M059J (cell line): ENCODE measurements around the gene CILP2. TPM values are rescaled to one million over a fixed set of nuclear protein-coding genes. Genes with fewer than 3 reads are reported as not detected.
A peak's percentile ranks its signal among the peaks of the same experiment; 100 is the strongest.

Experiments
- DNase-seq: peaks from one replicate; pipeline ENCODE4 v3.0.0-alpha.2; 2012; ENCODE audit warnings: low read depth
- total RNA-seq: library from RNA; depleted of rRNA; stranded (reverse); fragments of >200 nt; shearing (Covaris generic); gene quantifications from 2 replicates; pipeline ENCODE4 v1.2.3, GENCODE V29; 2014

Gene CILP2
- total RNA-seq, 1 experiment from 2014 or later, result 0.99 TPM

- DNase-seq, result no peak
Measured at GRCh38 chr19:19563348-19563848, 25.3 kb downstream of the CILP2 start.

DNA sequence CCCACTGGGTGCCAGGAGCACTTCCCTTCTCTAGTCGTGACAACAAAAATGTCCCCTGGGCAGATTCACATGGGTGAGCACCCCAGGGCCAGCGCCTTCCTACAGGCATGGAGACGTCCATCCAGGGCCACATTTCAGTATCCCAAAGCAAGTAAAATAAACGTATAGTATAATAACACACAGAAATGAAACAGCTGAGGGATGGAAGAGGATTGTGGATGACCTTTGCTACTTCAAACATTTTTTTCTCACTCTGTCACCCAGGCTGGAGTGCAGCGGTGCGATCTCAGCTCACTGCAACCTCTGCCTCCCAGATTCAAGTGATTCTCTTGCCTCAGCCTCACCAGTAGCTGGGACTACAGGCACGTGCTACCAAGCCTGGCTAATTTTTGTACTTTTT lies 28.2 kb downstream of the CILP2 start:
- peak; percentile 43 for DNase-seq

DNA sequence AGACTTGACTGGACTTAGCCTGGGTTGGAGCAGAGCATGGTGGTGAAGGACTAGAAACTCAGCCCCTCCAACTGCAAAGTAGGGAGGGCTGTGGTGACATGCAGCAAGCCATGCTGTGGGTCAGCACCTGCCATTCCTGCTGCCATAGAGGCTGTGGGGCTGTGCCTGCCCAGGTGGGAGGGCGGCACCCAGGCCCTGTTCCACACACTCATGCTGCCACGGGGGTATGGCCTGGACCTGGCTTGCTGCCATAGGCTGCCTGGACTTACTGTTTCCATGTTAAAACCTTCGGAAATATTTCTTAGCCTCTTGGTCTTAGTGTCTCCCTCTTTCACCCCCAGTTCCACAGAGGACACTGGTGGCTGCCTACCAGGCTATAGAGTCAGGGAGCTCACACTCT lies 29.3 kb downstream of the CILP2 start:
- DNase-seq, result no peak

DNA sequence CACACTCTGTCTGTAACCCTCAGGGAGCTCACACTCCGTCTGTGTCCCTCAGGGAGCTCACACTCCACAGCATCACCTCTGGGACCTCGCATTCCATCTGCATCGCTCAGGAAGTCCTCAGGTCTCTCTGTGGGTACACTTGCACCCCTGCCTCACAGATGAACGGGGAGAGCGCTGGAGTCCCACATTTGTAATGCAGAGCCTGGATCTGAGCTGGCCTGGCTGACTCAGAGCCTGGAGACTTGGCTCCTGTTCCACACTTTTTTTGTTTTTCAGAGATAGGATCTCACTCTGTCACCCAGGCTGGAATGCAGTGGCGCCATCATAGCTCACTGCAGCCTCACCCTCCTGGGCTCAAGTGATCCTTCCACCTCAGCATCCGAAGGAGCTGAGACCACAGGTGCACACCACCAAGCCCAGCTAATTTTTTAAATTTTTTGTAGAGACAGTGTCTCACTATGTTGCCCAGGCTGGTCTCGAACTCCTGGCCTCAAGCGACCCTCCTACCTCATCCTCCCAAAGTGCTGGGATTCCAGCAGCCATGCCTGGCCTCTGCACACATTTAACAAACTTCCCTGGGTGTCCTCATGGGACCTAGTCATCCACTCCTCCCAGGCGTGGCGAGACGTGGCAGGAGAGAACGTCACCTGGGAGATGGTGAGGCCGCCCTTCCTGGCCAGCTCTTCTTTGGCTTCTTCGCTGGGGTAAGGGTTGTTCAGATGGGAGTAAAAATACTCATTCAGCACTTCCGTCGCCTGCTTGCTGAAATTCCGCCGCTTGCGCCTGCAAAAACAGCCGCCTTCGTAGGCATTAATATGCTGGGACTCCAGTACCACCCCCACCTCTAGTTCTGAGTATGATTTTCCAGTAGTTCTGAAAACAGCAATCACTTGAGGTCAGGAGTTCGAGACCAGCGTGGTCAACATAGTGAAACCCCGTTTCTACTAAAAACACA lies 31.0 kb downstream of the CILP2 start:
- peak; percentile 84 for DNase-seq

- DNase-seq, result no peak
Measured at GRCh38 chr19:19570571-19570970, 32.5 kb downstream of the CILP2 start.

DNA sequence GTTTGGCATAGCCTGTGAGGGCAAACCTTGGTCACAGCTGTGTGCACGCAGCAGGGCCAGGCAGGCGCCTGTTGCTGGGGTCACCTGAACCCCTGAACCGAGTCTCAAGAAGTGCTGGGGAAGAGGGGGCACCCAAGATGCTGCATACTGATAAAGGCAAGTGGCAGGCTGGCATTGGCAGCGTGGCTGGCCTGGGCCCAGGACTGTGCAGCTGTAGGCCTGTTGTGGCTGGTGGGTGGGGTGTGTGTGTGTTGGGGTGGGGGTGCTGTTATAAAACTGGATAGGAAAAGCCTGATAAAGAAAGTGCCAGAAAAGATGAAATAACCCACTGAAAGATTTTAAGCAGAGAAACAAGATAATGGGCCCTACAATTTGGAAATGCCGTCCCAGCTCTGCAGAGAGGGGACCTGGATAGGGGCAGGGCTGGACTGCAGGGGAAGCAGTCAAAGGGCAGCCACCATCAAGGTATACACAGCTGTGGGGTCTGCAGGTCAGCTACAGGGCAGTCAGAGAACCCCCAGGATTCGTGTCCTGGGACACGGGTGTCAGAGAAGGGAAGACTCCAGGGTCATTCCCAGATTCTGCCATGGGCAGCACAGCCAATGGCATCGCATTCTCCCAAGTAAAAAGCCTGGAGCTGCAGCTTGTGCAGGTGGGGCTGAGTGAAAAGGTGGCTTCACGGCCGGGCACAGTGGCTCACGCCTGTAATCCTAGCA lies 33.2 kb downstream of the CILP2 start:
- no peak for DNase-seq

DNA sequence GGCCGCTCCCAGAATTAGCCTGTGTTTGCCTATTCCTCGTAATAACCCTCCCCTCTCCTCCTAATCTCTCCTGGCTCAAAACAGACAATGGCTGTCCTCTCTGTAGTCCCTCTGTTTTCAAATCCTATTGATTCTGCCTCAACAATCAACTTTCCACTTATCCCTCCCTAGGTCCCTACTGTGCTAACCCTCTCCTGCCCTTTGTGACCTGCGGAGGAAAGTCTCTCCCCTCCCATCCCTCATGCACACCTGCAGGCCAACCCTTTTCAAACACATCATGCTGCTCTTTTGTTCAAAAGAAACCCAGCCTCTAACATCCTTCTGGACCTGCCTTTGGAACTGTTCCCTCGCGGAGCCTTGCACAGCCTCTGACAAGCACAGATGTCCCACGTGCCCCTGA lies 37.3 kb downstream of the CILP2 start:
- DNase-seq, result no peak

DNA sequence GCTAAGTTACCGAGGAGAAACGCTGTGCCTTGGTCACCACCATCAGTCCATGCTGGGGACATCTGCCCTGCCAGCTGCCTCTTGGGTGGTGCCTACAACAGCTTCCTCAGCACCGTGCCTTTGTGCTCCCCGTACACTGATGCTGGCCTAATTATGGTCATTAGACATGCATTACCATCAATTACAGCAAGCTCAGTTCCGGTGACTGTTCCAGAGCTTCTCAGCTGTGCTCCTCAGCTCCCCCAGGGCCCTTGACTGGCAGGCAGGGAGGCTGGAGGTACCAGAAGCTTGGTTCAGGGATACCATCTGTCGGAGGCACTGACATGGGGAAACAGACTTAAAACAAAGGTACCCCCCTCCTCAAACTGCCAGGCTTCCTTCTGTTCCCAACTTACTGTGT lies 40.2 kb downstream of the CILP2 start:
- DNase-seq, result no peak

- DNase-seq, result no peak
Measured at GRCh38 chr19:19579533-19580361, 41.7 kb downstream of the CILP2 start.

GRCh38 chr19:19580418-19580817 lies 42.4 kb downstream of the CILP2 start:
- no peak for DNase-seq

- DNase-seq, result no peak
Measured at GRCh38 chr19:19581391-19581790, 43.3 kb downstream of the CILP2 start.

DNA sequence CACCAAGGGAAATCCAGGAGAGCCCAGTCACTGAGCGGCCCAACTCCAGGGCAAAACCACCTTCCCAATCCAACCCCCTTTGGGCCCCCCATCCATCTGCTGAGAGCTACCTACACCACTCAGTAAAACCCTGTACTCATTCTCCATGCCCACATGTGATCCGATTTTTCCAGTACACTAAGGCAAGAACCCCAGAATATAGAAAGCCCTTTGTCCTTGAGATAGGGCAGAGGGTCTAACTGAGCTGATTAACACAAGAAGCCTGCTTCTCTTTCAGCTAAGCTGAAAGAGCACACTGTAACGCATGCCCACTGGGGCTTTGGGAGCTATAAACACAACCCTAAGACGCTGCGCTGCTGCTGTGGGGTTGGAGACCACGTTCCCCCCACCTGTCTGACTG lies 44.4 kb downstream of the CILP2 start:
- no peak for DNase-seq

GRCh38 chr19:19584356-19584755 lies 46.3 kb downstream of the CILP2 start:
- no peak for DNase-seq

DNA sequence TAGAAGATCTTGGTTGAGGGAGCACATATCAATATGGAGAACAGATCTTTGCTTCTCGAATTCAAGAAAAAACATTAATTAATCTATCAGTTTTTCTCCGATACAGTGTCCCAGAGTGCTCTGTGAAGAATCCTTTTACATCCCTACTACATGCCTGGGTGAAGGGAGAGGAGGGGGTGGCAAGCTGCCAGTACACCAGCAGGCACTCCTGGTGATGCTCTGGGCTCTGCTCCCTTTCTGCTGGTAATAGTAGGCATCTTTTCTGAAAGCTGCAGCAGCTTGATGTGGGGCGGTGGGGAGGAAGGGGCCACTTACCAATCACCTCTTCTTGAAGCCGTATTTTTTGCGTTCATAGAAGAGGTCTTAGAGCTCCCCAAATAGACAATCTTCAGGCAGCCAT lies 49.7 kb downstream of the CILP2 start:
- no peak for DNase-seq

- DNase-seq, result peak; percentile 35
Measured at GRCh38 chr19:19588546-19588945, 50.5 kb downstream of the CILP2 start.

DNA sequence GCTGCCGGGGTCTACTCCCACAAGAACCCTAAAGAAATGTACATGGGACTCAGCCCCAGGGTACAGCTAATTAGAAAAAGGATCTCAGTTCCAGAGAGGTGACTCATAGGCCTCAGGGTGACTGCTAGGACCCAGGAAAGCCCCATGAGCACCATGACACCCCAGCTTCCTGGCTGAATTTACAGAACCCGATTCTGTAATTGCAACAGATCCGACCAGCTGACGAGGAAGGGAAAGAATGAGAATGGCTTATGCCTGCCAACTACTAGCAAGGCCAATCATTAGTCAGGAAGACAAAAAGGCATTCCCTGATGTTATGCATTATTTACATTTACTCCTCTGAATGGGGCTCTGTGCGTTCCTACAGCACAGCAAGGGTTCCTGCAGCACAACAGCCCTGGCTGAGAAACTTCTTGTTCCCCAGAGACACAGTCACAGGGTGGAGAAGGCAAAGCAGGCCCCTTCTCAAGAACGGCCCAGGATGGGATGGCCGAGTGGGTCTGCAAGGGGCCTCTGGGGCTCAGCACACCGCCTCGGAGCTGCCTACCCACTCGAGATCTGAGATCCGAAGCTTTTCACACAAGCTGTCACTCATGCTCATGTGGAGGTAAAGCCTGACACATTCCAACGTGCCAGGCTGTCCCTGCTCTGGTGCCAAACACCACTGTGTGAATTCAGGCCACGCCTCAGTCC lies 53.2 kb downstream of the CILP2 start:
- DNase-seq, result peak; percentile 97

- DNase-seq, result no peak
Measured at GRCh38 chr19:19592690-19593089, 54.6 kb downstream of the CILP2 start.

GRCh38 chr19:19594381-19594780 lies 56.3 kb downstream of the CILP2 start:
- no peak for DNase-seq

DNA sequence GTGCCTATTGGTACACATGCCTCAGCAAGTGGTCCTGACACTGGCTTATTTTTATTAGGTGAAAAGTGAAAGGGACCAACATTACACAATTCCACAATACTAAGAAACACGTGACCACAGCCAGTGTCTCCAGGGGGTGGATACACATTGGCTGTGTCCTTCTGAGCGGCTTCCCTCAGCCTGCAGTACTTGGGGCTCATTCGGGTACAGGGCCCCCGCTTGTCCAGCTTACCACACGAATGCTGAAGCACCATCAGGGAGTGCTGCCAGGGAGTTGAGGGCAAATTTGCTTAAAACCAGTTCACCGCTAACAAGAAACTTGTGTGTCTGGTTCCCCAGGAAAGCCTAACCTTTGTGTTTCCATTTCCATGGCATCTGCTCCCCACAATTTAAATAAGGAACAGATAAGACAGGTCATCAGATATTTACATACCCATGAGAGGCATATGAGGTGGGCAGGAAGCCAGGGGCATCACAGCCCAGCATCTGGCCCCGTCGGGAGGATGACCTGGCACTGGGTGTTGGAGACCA lies 57.2 kb downstream of the CILP2 start:
- peak; percentile 15 for DNase-seq
